Colonic mucosa (tissue), 4 donors: ENCODE measurements around the gene HLA-DQB1. TPM values are rescaled to one million over a fixed set of nuclear protein-coding genes. Genes with fewer than 3 reads are reported as not detected.
"Not testable (repeated sequence)": the region's sequence is repeated elsewhere in the genome, so short reads cannot be mapped to it uniquely, and the experiment has no call there.

Experiments
- DNase-seq: peaks from one replicate; pipeline ENCODE4 v3.0.0-alpha.2; 2020
- H3K27ac ChIP-seq: fragments of 200-600 bp; one replicate; pipeline ENCODE4 v1.8.0; 2021
- H3K27me3 ChIP-seq: fragments of 200-600 bp; one replicate; pipeline ENCODE4 v1.8.0; 2021
- H3K36me3 ChIP-seq: fragments of 200-600 bp; one replicate; pipeline ENCODE4 v1.8.0; 2021
- H3K4me1 ChIP-seq: fragments of 200-600 bp; one replicate; pipeline ENCODE4 v1.8.0; 2021; ENCODE audit warnings: mild to moderate bottlenecking
- H3K4me3 ChIP-seq: fragments of 200-600 bp; one replicate; pipeline ENCODE4 v1.8.0; 2021
- H3K9ac ChIP-seq, 2 donors: one replicate each; pipeline ENCODE4 v1.7.0; 2013; ENCODE audit warnings: control low read depth in 2 of 2, low read depth in 2 of 2, low read length in 2 of 2
- H3K9me3 ChIP-seq: fragments of 200-600 bp; one replicate; pipeline ENCODE4 v1.8.0; 2021
- intact Hi-C: fragments of 100-400 bp; cut with DNase I; formaldehyde crosslinking; loops from one replicate; pipeline ENCODE4 v1.14.1; 2022
- total RNA-seq, 2 donors: library from RNA; stranded (reverse); fragmentation: NEBNext Ultra II Directional in 1 of 2; extraction: Animal tissue kit (Norgen Biotek cat#: 25700) in 1 of 2; gene quantifications; one replicate each; pipeline ENCODE4 v1.2.1, GENCODE V29; 2021
- TF ChIP-seq, protein P1 (sequence below): fragments of 200-600 bp; IDR thresholded peaks from one replicate; pipeline ENCODE4 v1.8.0; 2022; ENCODE audit warnings: antibody characterized with exemption, mild to moderate bottlenecking
- donor health status: healthy.
- donor health status: DM: no; HTN: no; CAD: no.
- donor health status: DM: no; HTN: no; CAD: no.

Gene HLA-DQB1
- total RNA-seq, 2 donors from 2014 or later, result 1.8 to 6.5 TPM

DNA sequence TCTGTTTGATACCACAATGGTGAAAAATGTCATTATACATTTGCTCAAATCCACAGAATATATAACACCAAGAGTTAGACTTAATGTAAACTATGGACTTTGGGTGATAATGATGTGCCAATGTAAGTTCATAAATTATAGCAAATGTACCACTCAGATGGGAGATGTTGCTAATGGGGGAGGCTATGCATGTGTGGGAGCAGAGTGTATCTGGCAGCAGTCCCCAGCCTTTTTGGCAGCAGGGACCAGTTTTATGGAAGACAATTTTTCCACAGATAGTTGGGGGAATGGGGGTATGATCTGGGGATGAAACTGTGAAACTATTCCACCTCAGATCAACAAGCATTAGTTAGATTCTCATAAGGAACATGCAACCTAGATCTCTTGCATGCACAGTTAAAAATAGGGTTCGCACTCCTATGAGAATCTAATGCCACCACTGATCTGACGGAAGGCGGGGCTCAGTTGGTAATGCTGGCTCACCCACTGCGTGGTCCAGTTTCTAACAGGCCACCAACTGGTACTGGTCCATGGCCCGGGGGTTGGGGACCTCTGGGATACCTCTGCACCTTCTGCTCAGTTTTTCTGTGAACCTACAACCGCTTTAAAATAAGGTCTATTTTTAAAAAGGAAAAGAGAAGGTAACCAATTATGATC lies 21.3 kb downstream of the HLA-DQB1 start:
- H3K36me3 ChIP-seq, result no peaks in the 10 kb centered on the region
- DNase-seq, result no peak
- H3K9me3 ChIP-seq, result no peaks in the 10 kb centered on the region
- no peak overlapping the region for H3K27ac ChIP-seq
- no peaks in the 10 kb centered on the region for H3K27me3 ChIP-seq
- intact Hi-C loops, result no loop called here
- TF ChIP-seq, protein P1, sequence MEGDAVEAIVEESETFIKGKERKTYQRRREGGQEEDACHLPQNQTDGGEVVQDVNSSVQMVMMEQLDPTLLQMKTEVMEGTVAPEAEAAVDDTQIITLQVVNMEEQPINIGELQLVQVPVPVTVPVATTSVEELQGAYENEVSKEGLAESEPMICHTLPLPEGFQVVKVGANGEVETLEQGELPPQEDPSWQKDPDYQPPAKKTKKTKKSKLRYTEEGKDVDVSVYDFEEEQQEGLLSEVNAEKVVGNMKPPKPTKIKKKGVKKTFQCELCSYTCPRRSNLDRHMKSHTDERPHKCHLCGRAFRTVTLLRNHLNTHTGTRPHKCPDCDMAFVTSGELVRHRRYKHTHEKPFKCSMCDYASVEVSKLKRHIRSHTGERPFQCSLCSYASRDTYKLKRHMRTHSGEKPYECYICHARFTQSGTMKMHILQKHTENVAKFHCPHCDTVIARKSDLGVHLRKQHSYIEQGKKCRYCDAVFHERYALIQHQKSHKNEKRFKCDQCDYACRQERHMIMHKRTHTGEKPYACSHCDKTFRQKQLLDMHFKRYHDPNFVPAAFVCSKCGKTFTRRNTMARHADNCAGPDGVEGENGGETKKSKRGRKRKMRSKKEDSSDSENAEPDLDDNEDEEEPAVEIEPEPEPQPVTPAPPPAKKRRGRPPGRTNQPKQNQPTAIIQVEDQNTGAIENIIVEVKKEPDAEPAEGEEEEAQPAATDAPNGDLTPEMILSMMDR, result no peak
- no peaks in the 10 kb centered on the region for H3K4me1 ChIP-seq
- no peak overlapping the region for H3K9ac ChIP-seq
- no peak overlapping the region for H3K4me3 ChIP-seq

DNA sequence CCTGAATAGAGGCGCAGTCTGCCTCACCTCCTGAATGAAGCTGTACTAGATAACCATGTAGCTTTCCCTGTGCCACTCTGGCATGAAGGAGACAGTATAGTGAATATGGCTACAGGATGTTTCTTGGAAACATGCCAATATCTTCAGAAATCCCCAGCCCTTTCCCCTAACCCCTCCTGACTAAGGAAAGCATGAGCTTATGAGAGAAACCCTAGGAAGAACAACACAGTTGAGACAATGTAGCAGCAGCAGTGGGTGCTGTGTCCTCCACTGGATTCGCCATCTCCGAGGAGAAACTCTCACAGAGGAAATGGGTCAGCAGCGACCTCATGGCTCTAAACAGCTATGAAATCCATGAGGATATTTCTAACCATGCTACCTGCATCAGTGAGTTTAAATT lies 22.6 kb downstream of the HLA-DQB1 start:
- no peaks in the 10 kb centered on the region for H3K27me3 ChIP-seq
- no peaks in the 10 kb centered on the region for H3K9me3 ChIP-seq
- no peak overlapping the region for H3K27ac ChIP-seq
- no peak overlapping the region for H3K4me3 ChIP-seq
- TF ChIP-seq, protein P1, result no peak
- DNase-seq, result no peak
- H3K9ac ChIP-seq, result no peak overlapping the region
- H3K36me3 ChIP-seq, result no peaks in the 10 kb centered on the region
- intact Hi-C loops, result no loop called here
- H3K4me1 ChIP-seq, result no peaks in the 10 kb centered on the region

DNA sequence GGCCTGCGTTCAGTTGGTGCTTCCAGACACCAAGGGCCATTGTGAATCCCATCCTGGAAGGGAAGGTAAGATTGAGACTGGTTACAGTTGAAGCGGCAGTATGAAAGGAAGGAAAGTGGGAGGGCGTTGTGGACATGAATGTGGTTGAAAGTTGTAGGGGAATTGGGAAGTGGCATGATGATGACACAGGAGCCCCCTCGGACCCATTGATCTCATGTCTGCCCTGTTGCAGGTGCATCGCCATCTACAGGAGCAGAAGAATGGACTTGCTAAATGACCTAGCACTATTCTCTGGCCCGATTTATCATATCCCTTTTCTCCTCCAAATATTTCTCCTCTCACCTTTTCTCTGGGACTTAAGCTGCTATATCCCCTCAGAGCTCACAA lies 23.7 kb downstream of the HLA-DQB1 start:
- Histone ChIP-seq H3K4me3 (no peak overlapping the region), H3K4me1 (no peaks in the 10 kb centered on the region), H3K9ac (no peak overlapping the region), H3K36me3 (no peaks in the 10 kb centered on the region), H3K27me3 (no peaks in the 10 kb centered on the region), H3K27ac (no peak overlapping the region), H3K9me3 (no peaks in the 10 kb centered on the region)
- no peak for DNase-seq
- TF ChIP-seq, protein P1, result no peak
- intact Hi-C loops, result no loop called here

DNA sequence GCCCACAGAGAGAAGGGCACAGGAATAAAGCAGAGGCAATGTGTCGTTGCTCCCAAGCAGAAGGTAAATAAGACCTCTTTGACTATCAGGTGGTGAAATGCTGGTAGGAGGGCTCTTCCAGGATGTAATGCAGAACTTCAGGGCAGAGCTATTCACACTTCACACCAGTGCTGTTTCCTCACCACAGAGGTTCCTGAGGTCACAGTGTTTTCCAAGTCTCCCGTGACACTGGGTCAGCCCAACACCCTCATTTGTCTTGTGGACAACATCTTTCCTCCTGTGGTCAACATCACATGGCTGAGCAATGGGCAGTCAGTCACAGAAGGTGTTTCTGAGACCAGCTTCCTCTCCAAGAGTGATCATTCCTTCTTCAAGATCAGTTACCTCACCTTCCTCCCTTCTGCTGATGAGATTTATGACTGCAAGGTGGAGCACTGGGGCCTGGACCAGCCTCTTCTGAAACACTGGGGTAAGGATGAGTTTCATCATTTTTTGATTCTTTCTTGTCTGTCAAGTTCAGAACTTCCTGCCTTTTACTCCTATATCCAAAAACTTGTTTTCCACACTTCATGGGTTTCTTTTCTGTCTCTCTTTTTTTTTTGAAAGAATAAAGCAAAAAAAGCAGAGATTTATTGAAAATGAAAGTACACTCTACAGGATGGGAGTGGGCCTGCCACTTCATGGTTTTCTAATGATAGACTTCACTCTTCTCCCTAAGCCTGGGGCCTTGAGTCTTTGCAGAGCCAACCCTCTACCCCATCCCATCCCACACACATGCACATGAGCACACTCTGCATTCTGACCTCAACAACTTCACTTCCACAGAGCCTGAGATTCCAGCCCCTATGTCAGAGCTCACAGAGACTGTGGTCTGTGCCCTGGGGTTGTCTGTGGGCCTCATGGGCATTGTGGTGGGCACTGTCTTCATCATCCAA lies 24.4 kb downstream of the HLA-DQB1 start:
- H3K4me3 ChIP-seq, DNase-seq, H3K4me1 ChIP-seq, H3K9ac ChIP-seq, H3K9me3 ChIP-seq, H3K27ac ChIP-seq, H3K36me3 ChIP-seq, H3K27me3 ChIP-seq, intact Hi-C loops: not testable (repeated sequence)

DNA sequence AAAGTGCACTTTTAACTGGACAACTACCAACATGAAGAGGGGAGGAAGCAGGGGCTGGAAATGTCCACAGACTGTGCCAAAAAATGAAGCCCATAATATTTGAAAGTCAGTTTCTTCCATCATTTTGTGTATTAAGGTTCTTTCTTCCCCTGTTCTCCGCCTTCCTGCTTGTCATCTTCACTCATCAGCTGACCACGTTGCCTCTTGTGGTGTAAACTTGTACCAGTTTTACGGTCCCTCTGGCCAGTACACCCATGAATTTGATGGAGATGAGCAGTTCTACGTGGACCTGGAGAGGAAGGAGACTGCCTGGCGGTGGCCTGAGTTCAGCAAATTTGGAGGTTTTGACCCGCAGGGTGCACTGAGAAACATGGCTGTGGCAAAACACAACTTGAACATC lies 25.3 kb downstream of the HLA-DQB1 start:
- no peaks in the 10 kb centered on the region for H3K36me3 ChIP-seq
- no peak for DNase-seq
- no peaks in the 10 kb centered on the region for H3K9me3 ChIP-seq
- intact Hi-C loops, result no loop called here
- H3K27ac ChIP-seq, result no peak overlapping the region
- no peak overlapping the region for H3K9ac ChIP-seq
- no peaks in the 10 kb centered on the region for H3K4me1 ChIP-seq
- no peak overlapping the region for H3K4me3 ChIP-seq
- TF ChIP-seq, protein P1, result no peak
- H3K27me3 ChIP-seq, result no peaks in the 10 kb centered on the region
